GM12891 (cell line): ENCODE measurements around the gene RSBN1L.
"Not testable (repeated sequence)": the region's sequence is repeated elsewhere in the genome, so short reads cannot be mapped to it uniquely, and the experiment has no call there.

Experiments used
- DNase-seq: peaks from one replicate; pipeline ENCODE4 v3.0.0; 2011; ENCODE audit warnings: low spot score; ENCODE audit not compliant: insufficient read length
- FAIRE-seq: peaks from 2 replicates; lab custom pipeline; 2011; peaks lifted over from hg19 to GRCh38; lab: Jason Lieb, UNC
- PAX5 ChIP-seq: IDR thresholded peaks from 2 replicates; pipeline ENCODE4 v1.6.1; 2011; ENCODE audit warnings: low read length, moderate library complexity, mild to moderate bottlenecking; ENCODE audit not compliant: insufficient read depth, severe bottlenecking
- POLR2A ChIP-seq: IDR thresholded peaks from 2 replicates; pipeline ENCODE4 v1.6.1; 2011; ENCODE audit warnings: low read depth, low read length, control low read depth
- POLR2AphosphoS5 ChIP-seq: IDR thresholded peaks from 2 replicates; pipeline ENCODE4 v1.6.1; 2011; ENCODE audit warnings: low read depth, low read length, control low read depth
- POU2F2 ChIP-seq: IDR thresholded peaks from 2 replicates; pipeline ENCODE4 v1.6.1; 2011; ENCODE audit warnings: low read depth, mild to moderate bottlenecking, control low read depth, low read length, moderate library complexity
- SPI1 ChIP-seq: IDR thresholded peaks from 2 replicates; pipeline ENCODE4 v1.6.1; 2011; ENCODE audit warnings: low read depth, low read length, control low read depth
- TAF1 ChIP-seq: IDR thresholded peaks from 2 replicates; pipeline ENCODE4 v1.6.1; 2011; ENCODE audit warnings: low read depth, low read length, control low read depth

RSBN1L gene

DNA sequence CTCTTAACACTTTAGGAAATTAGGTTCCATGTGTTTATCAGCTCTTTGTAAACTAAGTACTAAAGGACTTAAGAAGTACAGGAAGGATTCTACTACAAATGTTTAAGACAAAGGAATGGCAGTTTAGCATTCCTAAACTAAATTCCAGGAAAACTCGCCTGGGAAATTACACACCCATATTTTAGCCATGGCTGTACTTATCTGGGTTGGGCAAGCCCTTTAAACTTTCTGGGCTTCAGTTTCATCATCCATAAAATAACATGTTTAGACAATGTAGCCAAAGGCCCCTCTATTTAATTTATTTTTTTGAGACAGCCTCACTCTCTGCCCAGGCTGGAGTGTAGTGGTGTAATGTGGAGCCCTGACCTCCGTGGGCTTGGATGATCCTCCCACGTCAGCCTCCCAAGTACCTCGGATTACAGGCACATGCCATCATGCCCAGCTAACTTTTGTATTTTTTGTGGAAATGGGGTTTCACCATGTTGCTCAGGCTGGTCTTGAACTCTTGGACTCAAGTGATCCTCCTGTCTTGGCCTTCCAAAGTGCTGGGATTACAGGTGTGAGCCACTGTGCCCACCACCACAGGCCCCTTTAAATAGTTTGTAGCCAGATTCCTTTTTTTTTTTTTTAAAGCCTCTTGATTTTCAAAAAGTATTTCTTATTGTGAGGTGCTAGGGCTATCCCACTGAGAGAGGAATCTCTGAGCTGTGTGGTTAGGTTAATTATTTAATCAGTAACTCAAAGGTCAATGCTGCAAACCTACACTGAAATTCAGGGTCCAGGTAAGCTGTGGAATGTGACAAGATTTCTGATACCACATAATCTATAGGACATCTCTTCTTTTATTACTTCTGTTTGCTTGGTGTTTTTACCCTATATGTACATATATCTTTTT lies 69.9 kb downstream of the RSBN1L start:
- no peak for TF ChIP-seq SPI1
- TF ChIP-seq POU2F2: no peak
- TF ChIP-seq PAX5: no peak
- no peak for TF ChIP-seq POLR2AphosphoS5
- no peak for TF ChIP-seq TAF1
- no peak for TF ChIP-seq POLR2A
- DNase-seq: no peak
- no peak for FAIRE-seq

DNA sequence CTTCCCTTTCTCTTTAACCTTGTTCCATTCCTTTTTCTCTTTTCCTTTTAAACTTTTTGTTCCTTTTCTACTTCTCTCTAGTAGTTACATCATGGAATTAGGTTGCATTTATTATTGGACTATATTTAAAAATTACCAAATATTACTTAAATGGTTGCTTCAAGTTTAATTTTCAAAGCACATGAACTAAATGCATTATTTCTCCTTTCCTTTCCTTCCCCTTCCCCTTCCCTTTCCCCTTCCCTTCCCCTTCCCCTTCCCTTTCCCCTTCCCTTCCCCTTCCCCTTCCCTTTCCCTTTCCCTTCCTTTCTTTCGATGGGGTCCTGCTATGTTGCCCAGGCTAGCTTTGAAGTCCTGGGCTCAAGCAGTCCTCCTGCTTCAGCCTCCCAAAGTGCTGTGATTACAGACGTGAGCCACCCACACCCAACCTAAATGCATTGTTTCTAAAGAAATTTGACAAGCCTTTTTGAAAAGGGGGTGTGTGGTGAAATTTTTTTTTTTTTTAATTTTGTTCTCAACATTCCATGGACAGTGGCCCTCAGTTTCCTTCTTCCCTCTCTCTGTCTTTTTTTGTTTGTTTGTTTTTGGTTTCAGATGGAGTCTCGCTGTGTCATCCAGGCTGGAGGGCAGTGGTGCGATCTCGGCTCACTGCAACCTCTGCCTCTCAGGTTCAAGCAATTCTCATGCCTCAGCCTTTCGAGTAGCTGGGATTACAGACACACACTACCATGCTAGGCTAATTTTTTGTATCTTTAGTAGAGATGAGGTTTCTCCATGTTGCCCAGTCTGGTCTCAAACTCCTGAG lies 70.7 kb downstream of the RSBN1L start:
- DNase-seq (no peak), FAIRE-seq (no peak)
- TF ChIP-seq PAX5: no peak
- TF ChIP-seq POU2F2: no peak

DNA sequence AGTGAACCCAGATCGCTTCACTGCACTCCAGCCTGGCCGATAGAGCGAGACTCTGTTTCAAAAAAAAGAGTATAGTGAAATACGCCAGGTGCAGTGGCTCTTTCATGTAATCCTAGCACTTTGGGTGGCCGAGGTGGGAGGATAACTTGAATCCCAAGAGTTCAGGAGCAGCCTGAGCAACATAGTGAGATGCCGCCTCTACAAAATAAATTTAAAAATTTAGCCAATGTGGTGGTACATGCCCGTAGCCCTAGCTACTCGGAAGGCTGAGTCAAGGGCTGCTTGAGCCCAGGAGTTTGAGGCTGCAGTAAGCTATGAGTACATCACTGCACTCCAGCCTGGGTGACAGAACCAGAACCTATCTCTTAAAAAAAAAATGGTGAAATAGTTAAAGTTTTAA lies 74.1 kb downstream of the RSBN1L start:
- FAIRE-seq (no peak), DNase-seq (no peak)
- TF ChIP-seq PAX5: no peak
- TF ChIP-seq POU2F2: no peak

DNA sequence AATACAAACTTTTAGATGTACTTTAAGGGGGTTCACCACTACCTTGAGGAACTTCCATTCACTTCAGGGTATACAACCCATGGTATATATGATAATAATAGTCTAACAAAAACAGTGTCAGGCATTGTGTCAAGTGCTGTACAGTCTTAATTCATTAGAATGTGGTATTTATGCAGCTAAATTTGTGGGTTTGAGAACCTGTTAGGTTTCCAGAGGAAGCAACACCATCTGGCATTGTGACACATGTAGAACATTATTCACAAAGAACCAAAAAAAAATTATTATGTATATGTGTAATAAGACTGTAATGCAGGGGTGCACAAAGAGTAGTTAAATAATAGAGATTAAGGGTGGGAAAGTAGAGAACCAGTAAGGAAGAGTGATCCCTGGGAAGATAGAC lies 75.6 kb downstream of the RSBN1L start:
- DNase-seq: no peak
- no peak for FAIRE-seq
- no peak for TF ChIP-seq TAF1
- TF ChIP-seq PAX5: no peak
- TF ChIP-seq POLR2AphosphoS5: no peak
- no peak for TF ChIP-seq POU2F2
- TF ChIP-seq POLR2A: no peak
- TF ChIP-seq SPI1: no peak

DNA sequence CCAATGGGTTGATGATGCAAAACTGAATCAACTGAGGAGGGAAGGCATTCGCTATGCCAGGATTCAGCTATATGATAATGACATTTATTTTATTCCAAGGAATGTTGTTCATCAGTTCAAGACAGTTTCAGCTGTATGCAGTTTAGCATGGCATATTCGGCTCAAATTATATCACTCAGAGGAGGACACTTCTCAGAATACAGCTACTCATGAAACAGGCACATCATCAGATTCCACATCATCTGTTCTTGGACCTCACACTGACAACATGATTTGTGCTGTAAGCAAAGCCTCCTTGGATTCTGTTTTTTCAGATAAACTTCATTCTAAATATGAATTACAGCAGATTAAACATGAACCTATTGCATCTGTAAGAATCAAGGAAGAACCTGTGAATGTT lies 82.3 kb downstream of the RSBN1L start:
- no peak for TF ChIP-seq PAX5
- TF ChIP-seq POLR2A: no peak
- no peak for TF ChIP-seq SPI1
- no peak for TF ChIP-seq POU2F2
- TF ChIP-seq TAF1: no peak
- TF ChIP-seq POLR2AphosphoS5: no peak
- no peak for FAIRE-seq
- no peak for DNase-seq

DNA sequence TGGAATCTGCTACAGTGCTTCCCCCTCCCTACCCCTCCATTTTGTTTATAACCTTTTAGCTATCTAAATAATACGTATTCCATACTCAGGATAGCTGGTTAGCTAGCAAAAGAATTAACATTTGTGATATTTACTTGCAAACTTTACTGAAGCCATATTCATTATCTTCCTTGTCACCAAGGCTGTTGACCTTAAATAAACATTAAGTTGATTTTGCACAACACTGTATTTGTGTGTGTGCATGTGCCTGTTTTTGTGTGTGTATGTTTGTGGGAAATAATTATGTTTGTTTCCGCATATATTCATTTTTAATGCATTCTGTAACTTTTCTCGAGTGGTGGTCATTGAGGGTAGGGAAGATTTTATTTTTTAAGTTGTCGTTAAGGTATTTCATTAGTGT lies 86.1 kb downstream of the RSBN1L start:
- DNase-seq (no peak), FAIRE-seq (peak; percentile 48)
- TF ChIP-seq TAF1 (no peak), POLR2AphosphoS5 (no peak), PAX5 (no peak), POLR2A (no peak), SPI1 (no peak), POU2F2 (no peak)

DNA sequence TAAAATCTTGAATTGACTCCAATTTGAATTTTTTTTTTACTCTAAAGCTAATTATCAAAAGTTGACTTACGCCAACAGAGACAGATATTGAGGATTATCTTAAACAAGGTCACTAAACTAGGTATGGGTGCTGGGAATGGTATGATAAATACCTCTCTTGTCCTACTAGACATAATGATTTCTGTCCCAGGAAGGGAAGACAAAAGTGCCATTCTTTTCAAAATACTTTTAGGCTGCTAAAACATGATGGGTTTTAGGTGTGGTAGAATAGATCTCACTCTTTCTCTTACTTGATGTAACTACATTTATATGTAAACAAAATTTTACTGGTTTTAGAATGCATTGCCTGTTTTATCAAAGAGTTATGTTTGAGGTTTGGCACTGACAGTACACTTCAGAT lies 86.9 kb downstream of the RSBN1L start:
- no peak for FAIRE-seq
- no peak for TF ChIP-seq POLR2A
- no peak for TF ChIP-seq POLR2AphosphoS5
- TF ChIP-seq TAF1: no peak
- no peak for TF ChIP-seq PAX5
- no peak for TF ChIP-seq SPI1
- TF ChIP-seq POU2F2: no peak
- no peak for DNase-seq

DNA sequence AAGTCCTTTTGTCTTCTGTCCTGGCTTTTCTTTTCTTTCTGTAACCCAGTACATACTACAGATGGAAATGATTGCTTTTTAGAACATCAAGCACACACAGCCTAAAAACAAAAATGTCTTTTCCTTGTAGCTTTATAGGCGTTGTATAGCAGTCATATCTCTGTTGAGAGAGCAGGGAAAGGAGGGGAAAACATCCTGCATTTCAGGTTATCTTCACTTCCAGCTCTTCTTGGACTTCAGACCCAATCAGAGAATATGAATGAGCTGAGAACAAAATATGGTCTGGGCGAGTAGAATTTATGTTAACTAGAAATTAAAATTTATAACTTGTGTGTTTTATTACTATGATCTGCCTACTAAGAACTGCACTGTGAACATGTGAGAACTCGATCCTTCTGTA lies 87.3 kb downstream of the RSBN1L start:
- TF ChIP-seq POLR2AphosphoS5 (no peak), POLR2A (no peak), POU2F2 (no peak), PAX5 (no peak), SPI1 (no peak), TAF1 (no peak)
- DNase-seq (no peak), FAIRE-seq (no peak)

DNA sequence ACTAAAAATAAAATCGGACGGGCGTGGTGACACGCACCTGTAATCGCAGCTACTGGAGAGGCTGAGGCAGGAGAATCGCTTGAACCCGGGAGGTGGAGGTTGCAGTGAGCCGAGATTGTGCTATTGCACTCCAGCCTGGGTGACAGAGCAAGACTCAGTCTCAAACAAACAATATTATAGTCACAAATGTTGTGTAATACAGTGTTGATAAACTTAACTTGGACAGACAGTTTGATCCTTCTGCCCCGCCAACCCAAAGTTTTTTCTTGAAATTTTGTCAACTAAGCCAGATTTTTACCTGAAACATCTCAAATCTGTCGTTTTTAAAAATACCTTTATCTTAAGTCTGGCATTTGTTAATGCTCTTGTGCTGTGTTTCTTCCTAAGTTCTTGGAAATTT lies 88.2 kb downstream of the RSBN1L start:
- not testable (repeated sequence) for FAIRE-seq, DNase-seq

DNA sequence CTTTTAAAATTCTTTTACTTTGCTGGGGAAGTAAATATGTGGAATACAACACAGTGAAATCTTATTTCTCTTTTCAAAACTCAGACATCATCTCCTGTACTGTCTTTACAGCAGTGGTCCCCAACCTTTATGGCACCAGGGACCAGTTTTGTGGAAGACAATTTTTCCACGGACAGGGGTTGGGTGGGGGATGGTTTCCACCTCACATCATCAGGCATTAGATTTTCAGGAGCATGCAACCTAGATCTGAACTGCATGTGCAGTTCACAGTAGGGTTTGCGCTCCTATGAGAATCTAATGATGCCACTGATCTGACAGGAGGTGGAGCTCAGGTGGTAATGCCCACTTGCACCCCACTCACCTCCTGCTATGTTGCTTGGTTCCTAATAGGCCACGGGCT lies 89.8 kb downstream of the RSBN1L start:
- DNase-seq: no peak
- no peak for FAIRE-seq
- TF ChIP-seq POU2F2 (no peak), POLR2AphosphoS5 (no peak)

DNA sequence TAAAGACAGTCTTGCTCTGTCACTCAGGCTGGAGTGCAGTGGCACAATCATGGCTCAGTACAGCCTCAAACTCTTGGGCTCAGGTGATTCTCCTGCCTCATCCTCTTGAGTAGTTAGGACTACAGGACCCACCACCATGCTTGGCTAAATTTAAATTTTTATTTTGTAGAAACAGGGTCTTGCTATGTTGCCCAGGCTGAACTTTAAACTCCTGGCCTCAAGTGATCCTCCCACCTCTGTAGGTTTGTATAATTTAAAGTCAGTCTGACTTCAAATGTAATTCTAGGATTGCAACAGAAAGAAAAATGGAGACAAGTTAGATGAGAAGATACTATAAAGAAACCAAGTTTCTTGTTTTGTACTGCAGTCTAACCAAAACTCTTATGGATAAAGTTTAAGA lies 90.5 kb downstream of the RSBN1L start:
- no peak for FAIRE-seq
- no peak for TF ChIP-seq TAF1
- no peak for TF ChIP-seq SPI1
- no peak for TF ChIP-seq POLR2AphosphoS5
- TF ChIP-seq POLR2A: no peak
- no peak for TF ChIP-seq PAX5
- TF ChIP-seq POU2F2: no peak
- DNase-seq: no peak
